GM19035 (cell line): ENCODE data around the gene CNGB1.
"Not testable (repeated sequence)": the region's sequence is repeated elsewhere in the genome, so short reads cannot be mapped to it uniquely, and the experiment has no call there.

Source experiments
- ATAC-seq: cut with Tn5 transposase; IDR thresholded peaks from one replicate; pipeline ENCODE4 v1.9.1; 2021; ENCODE audit not compliant: unreplicated experiment

Gene CNGB1

GRCh38 chr16:57997528-57998265 is 26.8 kb upstream of the CNGB1 start:
- ATAC-seq: no peak

DNA sequence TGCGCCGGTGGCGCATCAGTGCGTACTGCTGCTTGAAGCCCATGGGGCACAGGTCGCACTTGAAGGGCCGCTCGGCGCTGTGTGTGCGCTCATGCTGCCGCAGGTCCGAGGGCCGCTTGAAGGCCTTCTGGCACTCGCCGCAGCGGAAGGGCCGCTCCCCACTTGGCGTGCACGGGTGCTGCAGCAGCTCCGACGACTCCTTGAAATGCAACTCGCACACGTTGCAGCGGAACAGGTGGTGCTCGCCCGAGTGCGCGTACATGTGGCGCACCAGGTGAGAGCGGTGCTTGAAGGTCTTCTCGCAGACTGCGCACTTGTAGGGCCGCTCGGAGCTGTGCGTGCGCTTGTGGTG is 26.2 kb upstream of the CNGB1 start:
- ATAC-seq: no peak

GRCh38 chr16:57996406-57997175 is 25.7 kb upstream of the CNGB1 start:
- no peak for ATAC-seq

GRCh38 chr16:57995721-57996405 is 24.9 kb upstream of the CNGB1 start:
- no peak for ATAC-seq

GRCh38 chr16:57994778-57995177 is 23.9 kb upstream of the CNGB1 start:
- ATAC-seq: peak; percentile 54

DNA sequence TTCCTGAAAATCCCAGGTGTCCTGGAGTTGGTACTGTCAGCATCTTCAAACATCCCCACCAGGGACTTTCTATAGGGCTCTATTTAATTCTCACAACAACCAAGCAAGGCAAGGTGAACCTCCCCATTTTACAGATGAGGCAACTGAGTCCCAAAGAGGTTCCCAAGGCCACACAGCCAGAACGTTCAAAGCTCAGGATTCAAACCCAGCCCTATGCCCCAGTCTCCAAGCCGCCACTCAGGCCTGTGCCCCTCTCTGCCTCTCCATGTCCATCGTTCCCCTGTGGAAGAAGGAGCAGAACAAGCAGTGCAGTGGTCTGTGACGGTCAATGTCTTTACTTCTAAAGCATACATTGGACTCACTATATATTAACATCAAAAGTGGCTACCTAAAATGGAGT is 23.4 kb upstream of the CNGB1 start:
- no peak for ATAC-seq

DNA sequence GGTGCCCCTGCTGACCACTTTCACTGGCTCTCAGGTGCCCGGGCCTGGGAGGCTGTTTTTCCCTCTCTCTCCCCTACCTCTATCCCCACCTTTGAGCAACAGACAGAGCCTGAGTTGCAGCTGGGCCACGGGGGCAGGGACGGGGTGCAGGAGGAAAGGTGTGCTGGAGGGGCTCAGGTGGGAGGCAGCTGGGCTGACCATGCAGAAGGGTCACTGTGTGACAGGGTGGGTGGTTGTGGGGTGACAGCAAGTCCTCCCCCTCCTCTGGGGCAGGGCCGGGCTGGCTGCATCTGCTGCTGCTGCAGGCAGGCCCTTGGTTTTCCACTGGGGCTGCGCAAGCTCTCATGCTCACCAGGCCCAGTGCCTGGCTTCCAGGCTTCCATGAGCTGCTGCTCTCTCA is 23.0 kb upstream of the CNGB1 start:
- ATAC-seq: no peak

GRCh38 chr16:57993438-57993837 is 22.5 kb upstream of the CNGB1 start:
- ATAC-seq: no peak

DNA sequence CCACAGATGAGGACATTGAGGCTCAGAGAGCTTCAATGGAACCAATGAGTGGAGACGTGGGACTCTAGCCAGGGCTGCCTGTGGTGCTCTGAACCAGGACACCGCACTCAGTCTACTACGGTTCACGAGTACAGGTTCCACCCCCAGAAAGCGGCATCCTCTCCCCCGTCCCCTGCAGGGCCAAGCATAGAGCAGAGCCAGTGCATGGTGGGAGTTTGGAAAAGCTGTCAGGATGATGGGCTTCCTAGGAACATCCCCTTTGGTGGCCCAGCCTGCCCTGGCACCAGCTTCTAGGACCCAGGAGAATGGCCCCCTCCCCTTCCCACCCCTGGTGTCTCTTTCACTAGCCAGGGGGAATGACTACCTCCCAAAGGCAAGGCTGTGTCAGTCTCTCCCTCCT is 21.2 kb upstream of the CNGB1 start:
- ATAC-seq: no peak

- ATAC-seq: no peak
These were observed 20.7 kb upstream of the CNGB1 start for GRCh38 chr16:57991551-57992059.

GRCh38 chr16:57988929-57989328 is 18.0 kb upstream of the CNGB1 start:
- no peak for ATAC-seq

DNA sequence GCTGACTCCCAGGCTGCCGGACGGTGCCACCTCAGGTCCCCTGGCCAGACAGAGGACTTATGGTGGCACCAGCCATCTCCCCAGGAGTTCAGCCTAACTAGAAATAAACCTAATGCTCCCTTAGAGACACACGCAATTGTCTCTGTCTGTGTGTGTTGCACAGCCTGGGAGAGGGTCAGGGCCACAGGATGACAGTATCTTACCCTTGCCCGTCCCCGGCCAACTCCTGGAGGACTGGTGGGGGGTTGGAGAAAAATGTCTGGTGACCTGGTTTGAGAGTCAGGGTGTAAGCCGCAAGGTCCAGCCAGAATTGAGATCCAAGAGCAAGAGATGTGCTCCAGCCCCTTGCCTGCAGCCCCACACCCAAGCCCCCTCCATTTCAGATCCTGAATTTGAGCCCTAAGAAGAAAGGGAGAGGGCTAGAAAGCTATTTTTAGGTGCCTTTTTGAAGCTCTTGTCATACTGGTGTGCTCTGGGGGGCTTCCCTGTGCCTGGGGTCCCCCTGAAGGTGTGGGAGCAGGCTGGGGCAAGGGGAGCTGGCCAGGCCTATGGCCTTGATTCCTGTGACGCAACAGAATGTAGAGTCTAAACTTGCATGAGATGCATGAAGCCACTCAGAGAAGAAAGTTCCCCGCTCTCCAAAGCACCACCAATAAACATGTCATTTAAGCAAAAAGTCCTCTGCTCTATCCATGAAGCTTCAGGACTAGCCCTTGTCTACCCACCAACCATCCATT is 16.7 kb upstream of the CNGB1 start:
- no peak for ATAC-seq

GRCh38 chr16:57986196-57986595 is 15.3 kb upstream of the CNGB1 start:
- no peak for ATAC-seq

GRCh38 chr16:57985204-57986181 is 14.6 kb upstream of the CNGB1 start:
- peak; percentile 9 for ATAC-seq

DNA sequence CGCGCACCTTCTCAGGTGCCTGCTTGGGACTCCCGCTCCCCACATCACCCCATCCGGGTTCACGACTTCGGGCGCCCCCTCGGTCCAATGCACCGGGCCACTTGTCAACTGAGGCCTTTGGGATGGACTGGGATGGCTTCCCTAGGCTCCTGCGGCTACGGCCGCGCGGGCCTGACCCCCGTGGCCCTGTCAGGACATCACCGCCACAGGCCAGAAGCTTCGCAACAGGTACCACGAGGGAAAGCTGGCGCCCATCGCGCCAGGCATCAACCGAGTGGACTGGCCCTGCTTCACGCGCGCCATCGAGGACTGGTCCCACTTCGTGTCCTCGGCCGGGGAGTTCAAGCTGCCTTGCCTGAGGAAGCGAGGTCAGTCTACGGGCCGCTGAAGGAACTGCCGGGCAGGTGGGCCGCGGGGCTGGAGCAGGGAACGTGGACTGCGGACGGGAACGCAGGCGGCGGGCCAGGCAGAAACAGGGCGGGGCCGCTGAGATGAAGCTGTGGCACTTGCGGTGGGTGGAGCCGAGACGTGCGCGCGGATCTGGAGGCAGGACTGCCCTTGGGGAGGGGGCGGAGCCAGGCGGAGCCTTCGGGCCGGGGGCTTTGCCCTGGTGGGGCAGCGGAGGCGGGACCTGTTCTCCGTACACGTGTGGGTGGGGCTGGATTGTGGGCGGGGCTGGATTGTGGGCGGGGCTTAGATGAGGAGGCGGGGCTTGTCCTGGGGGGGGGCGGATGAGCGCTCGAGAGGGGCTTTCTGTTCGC is 13.7 kb upstream of the CNGB1 start:
- peak; percentile 76 for ATAC-seq

DNA sequence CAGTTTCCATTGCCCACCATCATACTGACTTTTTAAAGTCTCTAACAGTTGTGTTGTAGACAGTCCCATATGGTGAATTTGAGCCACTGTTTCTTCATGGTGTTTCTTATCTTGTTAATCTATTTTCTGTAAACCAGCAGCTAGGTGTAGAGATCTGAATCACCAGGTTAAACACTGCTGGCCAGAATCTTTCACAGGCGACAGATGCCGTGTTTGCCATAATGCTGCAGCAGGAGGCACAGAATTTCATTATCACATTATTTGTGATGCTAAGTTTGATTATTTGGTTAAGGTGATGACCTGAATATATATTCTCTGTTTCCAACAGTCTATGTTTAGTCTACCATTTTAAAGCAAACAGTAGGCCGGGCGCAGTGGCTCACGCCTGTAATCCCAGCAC is 11.5 kb upstream of the CNGB1 start:
- no peak for ATAC-seq

DNA sequence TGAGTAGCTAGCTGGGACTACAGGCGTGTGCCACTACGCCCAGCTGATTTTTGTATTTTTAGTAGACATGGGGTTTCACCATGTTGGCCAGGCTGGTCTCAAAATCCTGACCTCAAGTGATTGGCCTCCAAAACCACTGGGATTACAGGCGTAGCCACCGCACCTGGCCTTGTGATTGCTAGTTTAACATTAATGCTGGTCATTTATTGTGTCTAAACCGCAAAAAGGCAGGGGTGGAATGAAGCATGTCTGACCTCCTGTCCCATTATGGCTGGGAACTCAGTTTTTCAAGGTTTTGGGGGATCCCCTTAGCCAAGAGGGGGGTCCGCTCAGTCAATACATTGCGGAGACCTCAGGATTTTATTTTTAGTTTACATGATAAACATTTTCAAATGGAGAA is 10.7 kb upstream of the CNGB1 start:
- no peak for ATAC-seq

DNA sequence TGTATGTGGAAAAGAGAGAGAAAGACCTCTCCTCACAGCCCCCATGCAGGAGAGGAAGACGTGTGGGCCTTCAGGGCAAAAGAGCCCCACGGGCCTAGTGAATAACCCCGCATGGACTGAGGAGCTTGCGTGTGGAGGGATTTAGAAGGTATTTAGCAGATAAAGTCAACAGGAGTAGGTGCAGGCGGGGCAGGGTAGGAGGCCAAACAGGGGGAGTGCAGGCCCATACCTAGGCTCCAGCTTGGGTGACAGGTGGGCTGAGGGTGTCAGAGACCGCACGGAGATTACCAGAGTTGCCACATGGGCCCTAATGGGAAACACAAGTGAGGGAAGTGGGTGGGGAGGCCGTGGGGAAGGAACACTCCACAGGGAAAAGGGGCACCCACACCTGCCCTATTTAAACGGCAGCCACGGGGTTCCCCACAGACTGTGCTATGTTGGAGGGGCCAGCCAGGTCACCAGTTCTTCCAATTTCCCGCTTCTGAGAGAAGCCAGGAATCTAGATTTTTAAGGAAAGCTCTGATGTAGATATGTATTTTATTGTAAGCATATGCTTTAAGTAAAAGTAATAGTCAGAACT is 8.2 kb upstream of the CNGB1 start:
- no peak for ATAC-seq

- not testable (repeated sequence) for ATAC-seq
These were observed 7.1 kb upstream of the CNGB1 start for GRCh38 chr16:57978070-57978465.
